GM12878 (cell line): Measurements from ENCODE around the gene ADGRB2. TPM values are rescaled to one million over a fixed set of nuclear protein-coding genes. Genes with fewer than 3 reads are reported as not detected.

Source experiments
- ATAC-seq: fragments of 200-7000 bp; cut with Tn5 transposase; 3 replicates; pipeline ENCODE4 v1.9.1; 2020; ENCODE audit warnings: mild to moderate bottlenecking, moderate library complexity
- BruUV-seq: library from RNA; stranded (reverse); fragments of 400-500 nt; replicated peaks from 2 replicates; lab custom pipeline; 2021; lab: Mats Ljungman, UMichigan
- CTCF ChIA-PET: fragments of 300-600 bp; sonication (Branson Sonifier 250); formaldehyde crosslinking; extraction: SDS; loops from one replicate; lab custom pipeline; 2021; ENCODE audit warnings: inconsistent platforms; lab: Yijun Ruan, JAX
- POLR2A ChIA-PET: fragments of 350-600 bp; formaldehyde crosslinking; extraction: SDS; loops from one replicate; lab custom pipeline; 2021; ENCODE audit warnings: inconsistent platforms; lab: Charles Lee
- RAD21 ChIA-PET: fragments of 300-600 bp; sonication (Branson Sonifier 250); formaldehyde crosslinking; loops from one replicate; lab custom pipeline; 2023; ENCODE audit warnings: antibody characterized with exemption; ENCODE audit not compliant: unreplicated experiment; lab: Charles Lee
- SMC1A ChIA-PET: fragments of 300-600 bp; sonication (Branson Sonifier 250); formaldehyde crosslinking; loops from one replicate; lab custom pipeline; 2023; ENCODE audit not compliant: unreplicated experiment, uncharacterized antibody; lab: Charles Lee
- DNase-seq: peaks from one replicate; pipeline ENCODE4 v3.0.0-alpha.2; 2011; ENCODE audit warnings: low read depth, low spot score
- FAIRE-seq: peaks from 3 replicates; lab custom pipeline; 2011; peaks lifted over from hg19 to GRCh38; lab: Jason Lieb, UNC
- H2AFZ ChIP-seq: 2 replicates; pipeline ENCODE4 v1.6.0; 2011; ENCODE audit warnings: low read depth, low read length, control low read depth; ENCODE audit not compliant: control insufficient read depth
- H3K27ac ChIP-seq: 2 replicates; pipeline ENCODE4 v1.5.1; 2011; ENCODE audit warnings: control low read depth; ENCODE audit not compliant: control insufficient read depth, insufficient read depth
- H3K27me3 ChIP-seq, 2 experiments: replicated peaks in 1 of 2; 2 replicates each; pipeline versions ENCODE4 v1.6.0 to v1.6.1; 2011; ENCODE audit warnings: low read length in 1 of 2; ENCODE audit not compliant: control insufficient read depth in 2 of 2, insufficient read depth in 2 of 2
- H3K36me3 ChIP-seq, 2 experiments: 2 replicates each; pipeline ENCODE4 v1.5.1; 2011; ENCODE audit warnings: low read length in 1 of 2; ENCODE audit not compliant: control insufficient read depth in 2 of 2, insufficient read depth in 2 of 2
- H3K4me1 ChIP-seq: 2 replicates; pipeline ENCODE4 v1.6.1; 2011; ENCODE audit warnings: mild to moderate bottlenecking, low read length, moderate library complexity, mixed read lengths; ENCODE audit not compliant: control insufficient read depth, insufficient read depth
- H3K4me2 ChIP-seq: 2 replicates; pipeline ENCODE4 v1.6.0; 2011; ENCODE audit warnings: control low read depth; ENCODE audit not compliant: control insufficient read depth, insufficient read depth
- H3K4me3 ChIP-seq: fragments of 200-600 bp; sonication (generic); 2 replicates; pipeline ENCODE4 v1.5.1; 2016
- H3K79me2 ChIP-seq: 2 replicates; pipeline ENCODE4 v1.6.0; 2011; ENCODE audit warnings: low read length; ENCODE audit not compliant: control insufficient read depth, insufficient read depth
- H3K9ac ChIP-seq: 2 replicates; pipeline ENCODE4 v1.8.0; 2011; ENCODE audit warnings: low read length, control low read depth, mixed read lengths; ENCODE audit not compliant: control insufficient read depth, insufficient read depth
- H3K9me3 ChIP-seq: replicated peaks from 3 replicates; pipeline ENCODE4 v1.5.1; 2011; ENCODE audit warnings: mild to moderate bottlenecking, low read length; ENCODE audit not compliant: control insufficient read depth, insufficient read depth
- H4K20me1 ChIP-seq: 2 replicates; pipeline ENCODE4 v1.6.0; 2011; ENCODE audit not compliant: control insufficient read depth, insufficient read depth
- DPF2 ChIP-seq: fragments of 450-650 bp; IDR thresholded peaks from 2 replicates; pipeline ENCODE4 v1.6.1; 2017; ENCODE audit warnings: mild to moderate bottlenecking
- EED ChIP-seq: sonication (generic); IDR thresholded peaks from 2 replicates; pipeline ENCODE4 v1.6.1; 2016; ENCODE audit warnings: antibody characterized with exemption, low read depth
- FOXK2 ChIP-seq: fragments of 450-650 bp; IDR thresholded peaks from 2 replicates; pipeline ENCODE4 v1.6.1; 2017; ENCODE audit warnings: mild to moderate bottlenecking, moderate library complexity
- IKZF1 ChIP-seq: fragments of 450-650 bp; conservative IDR thresholded peaks from 2 replicates; pipeline ENCODE4 v1.6.1; 2017; ENCODE audit warnings: antibody characterized with exemption, mild to moderate bottlenecking
- IKZF2 ChIP-seq, 2 experiments: fragments of 450-650 bp; IDR thresholded peaks; 2 replicates each; pipeline ENCODE4 v1.6.1; 2017; ENCODE audit warnings: mild to moderate bottlenecking in 2 of 2, moderate library complexity in 2 of 2
- NFIC ChIP-seq: IDR thresholded peaks from 2 replicates; pipeline ENCODE4 v1.6.1; 2012; ENCODE audit warnings: low read depth, mild to moderate bottlenecking, inconsistent platforms, low read length, moderate library complexity
- RBBP5 ChIP-seq: fragments of 200-600 bp; sonication (generic); conservative IDR thresholded peaks from 2 replicates; pipeline ENCODE4 v1.6.1; 2016
- TBL1XR1 ChIP-seq: IDR thresholded peaks from 2 replicates; pipeline ENCODE4 v1.6.1; 2012; ENCODE audit warnings: low read depth, low read length, improper control_type of control experiment
- ZNF207 ChIP-seq: fragments of 450-650 bp; IDR thresholded peaks from 2 replicates; pipeline ENCODE4 v1.6.1; 2014; ENCODE audit warnings: antibody characterized with exemption, mild to moderate bottlenecking, borderline replicate concordance
- WGBS: methylation state at CpG from one replicate; pipeline ENCODE4 v1.1.6; 2016; ENCODE audit warnings: low lambda C conversion rate; ENCODE audit not compliant: insufficient replicate concordance, insufficient coverage; ENCODE audit errors: missing lambda C conversion rate; 5-methylcytosine and 5-hydroxymethylcytosine counted together
- in situ Hi-C: fragments of 300-500 bp; cut with MboI; formaldehyde crosslinking; loops from 9 replicates; pipeline ENCODE4 v1.14.3; 2018; ENCODE audit warnings: mixed read lengths
- intact Hi-C: fragments of 100-400 bp; cut with micrococcal nuclease; formaldehyde crosslinking; loops from one replicate; pipeline ENCODE4 v1.14.2; 2022; ENCODE audit not compliant: unreplicated experiment
- polyA plus RNA-seq, 11 experiments: library from polyadenylated mRNA; depleted of rRNA in 4 of 11; unstranded in 6 of 11; stranded (reverse) in 5 of 11; fragments of >200 nt; fragmentation: Nextera tagmentation in 4 of 11; fragmentation: Illumina TruSeq in 1 of 11; extraction: Ambion mirVana in 4 of 11; extraction: Trizol in 1 of 11; gene quantifications; 1 replicate in 1 of 11; 2 replicates in 10 of 11; pipeline versions ENCODE4 v1.2.1 to v1.2.3, GENCODE V29; 2011 to 2016; ENCODE audit warnings: inconsistent platforms in 2 of 11, missing spikeins in 2 of 11, low read depth in 1 of 11
- total RNA-seq, 4 experiments: library from RNA; depleted of rRNA in 3 of 4; stranded (reverse); fragments of >200 nt in 3 of 4; fragmentation: Illumina TruSeq in 1 of 4; extraction: Trizol in 1 of 4; gene quantifications; 2 replicates each; pipeline versions ENCODE4 v1.2.1 to v1.2.3, GENCODE V29; 2013 to 2021
- TF ChIP-seq, protein P1 (sequence below): IDR thresholded peaks from 2 replicates; pipeline ENCODE4 v1.6.1; 2012; ENCODE audit warnings: low read length, inconsistent platforms
- TF ChIP-seq, protein P2 (sequence below): fragments of 450-650 bp; IDR thresholded peaks from 2 replicates; pipeline ENCODE4 v1.6.1; 2017; ENCODE audit warnings: mild to moderate bottlenecking
- TF ChIP-seq, protein P3 (sequence below): fragments of 450-650 bp; IDR thresholded peaks from 2 replicates; pipeline ENCODE4 v1.6.1; 2017; ENCODE audit warnings: borderline replicate concordance
- TF ChIP-seq, protein P4 (sequence below): IDR thresholded peaks from 2 replicates; pipeline ENCODE4 v1.6.1; 2012; ENCODE audit warnings: mild to moderate bottlenecking, low read depth, low read length
- TF ChIP-seq, protein P5 (sequence below): IDR thresholded peaks from 2 replicates; pipeline ENCODE4 v1.6.1; 2011; ENCODE audit warnings: mild to moderate bottlenecking, low read depth, low read length, moderate library complexity; ENCODE audit not compliant: insufficient replicate concordance

Gene ADGRB2
- total and polyA plus RNA-seq, 10 of the 15 experiments (the other 5 are each of a cell fraction or from before 2014, with no cell fraction given), result 0.11 to 0.33 (median 0.18) TPM; not detected in 4

DNA sequence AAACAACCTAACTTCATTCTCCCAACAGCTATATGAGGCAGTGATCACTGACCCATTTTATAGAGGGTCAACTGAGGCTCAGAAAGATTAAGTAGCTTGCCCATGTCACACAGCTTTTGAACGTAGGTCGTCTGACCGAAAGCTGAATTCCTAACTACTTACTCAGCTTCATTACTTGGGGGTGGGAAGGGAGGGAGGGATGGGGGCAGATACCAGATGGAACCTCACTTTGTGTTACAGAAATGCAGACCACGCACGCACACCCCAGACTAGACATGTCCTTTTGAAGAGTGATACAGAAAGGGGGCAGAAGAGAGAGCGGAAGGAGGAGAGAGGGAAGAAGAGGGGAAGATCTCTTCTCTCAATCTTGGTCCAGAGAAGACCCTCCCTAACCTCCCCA, 2.3 kb downstream of the ADGRB2 start:
- ATAC-seq, result no peak
- Histone ChIP-seq H3K27me3 (peaks cover 20 to 24% of the 10 kb centered on the region in 2 experiments), H3K36me3 (no peaks in the 10 kb centered on the region), H3K9ac (no peak overlapping the region), H3K4me2 (no peak overlapping the region), H3K27ac (no peak overlapping the region), H2AFZ (no peak overlapping the region), H3K79me2 (no peaks in the 10 kb centered on the region), H3K4me3 (no peak overlapping the region), H3K9me3 (no peaks in the 10 kb centered on the region), H4K20me1 (no peaks in the 10 kb centered on the region), H3K4me1 (peaks cover 8% of the 10 kb centered on the region)
- FAIRE-seq, result no peak
- intact Hi-C loops, result no loop called here
- POLR2A ChIA-PET, result interaction anchor here (0.6 kb wide), 1 partner anchor 58 kb away, joined by 3 read pairs; no protein-coding TSS in a partner anchor
- TF ChIP-seq, protein P1, sequence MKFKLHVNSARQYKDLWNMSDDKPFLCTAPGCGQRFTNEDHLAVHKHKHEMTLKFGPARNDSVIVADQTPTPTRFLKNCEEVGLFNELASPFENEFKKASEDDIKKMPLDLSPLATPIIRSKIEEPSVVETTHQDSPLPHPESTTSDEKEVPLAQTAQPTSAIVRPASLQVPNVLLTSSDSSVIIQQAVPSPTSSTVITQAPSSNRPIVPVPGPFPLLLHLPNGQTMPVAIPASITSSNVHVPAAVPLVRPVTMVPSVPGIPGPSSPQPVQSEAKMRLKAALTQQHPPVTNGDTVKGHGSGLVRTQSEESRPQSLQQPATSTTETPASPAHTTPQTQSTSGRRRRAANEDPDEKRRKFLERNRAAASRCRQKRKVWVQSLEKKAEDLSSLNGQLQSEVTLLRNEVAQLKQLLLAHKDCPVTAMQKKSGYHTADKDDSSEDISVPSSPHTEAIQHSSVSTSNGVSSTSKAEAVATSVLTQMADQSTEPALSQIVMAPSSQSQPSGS, result no peak
- TF ChIP-seq, protein P2, sequence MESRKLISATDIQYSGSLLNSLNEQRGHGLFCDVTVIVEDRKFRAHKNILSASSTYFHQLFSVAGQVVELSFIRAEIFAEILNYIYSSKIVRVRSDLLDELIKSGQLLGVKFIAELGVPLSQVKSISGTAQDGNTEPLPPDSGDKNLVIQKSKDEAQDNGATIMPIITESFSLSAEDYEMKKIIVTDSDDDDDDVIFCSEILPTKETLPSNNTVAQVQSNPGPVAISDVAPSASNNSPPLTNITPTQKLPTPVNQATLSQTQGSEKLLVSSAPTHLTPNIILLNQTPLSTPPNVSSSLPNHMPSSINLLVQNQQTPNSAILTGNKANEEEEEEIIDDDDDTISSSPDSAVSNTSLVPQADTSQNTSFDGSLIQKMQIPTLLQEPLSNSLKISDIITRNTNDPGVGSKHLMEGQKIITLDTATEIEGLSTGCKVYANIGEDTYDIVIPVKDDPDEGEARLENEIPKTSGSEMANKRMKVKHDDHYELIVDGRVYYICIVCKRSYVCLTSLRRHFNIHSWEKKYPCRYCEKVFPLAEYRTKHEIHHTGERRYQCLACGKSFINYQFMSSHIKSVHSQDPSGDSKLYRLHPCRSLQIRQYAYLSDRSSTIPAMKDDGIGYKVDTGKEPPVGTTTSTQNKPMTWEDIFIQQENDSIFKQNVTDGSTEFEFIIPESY, result no peak
- TF ChIP-seq, protein P3, sequence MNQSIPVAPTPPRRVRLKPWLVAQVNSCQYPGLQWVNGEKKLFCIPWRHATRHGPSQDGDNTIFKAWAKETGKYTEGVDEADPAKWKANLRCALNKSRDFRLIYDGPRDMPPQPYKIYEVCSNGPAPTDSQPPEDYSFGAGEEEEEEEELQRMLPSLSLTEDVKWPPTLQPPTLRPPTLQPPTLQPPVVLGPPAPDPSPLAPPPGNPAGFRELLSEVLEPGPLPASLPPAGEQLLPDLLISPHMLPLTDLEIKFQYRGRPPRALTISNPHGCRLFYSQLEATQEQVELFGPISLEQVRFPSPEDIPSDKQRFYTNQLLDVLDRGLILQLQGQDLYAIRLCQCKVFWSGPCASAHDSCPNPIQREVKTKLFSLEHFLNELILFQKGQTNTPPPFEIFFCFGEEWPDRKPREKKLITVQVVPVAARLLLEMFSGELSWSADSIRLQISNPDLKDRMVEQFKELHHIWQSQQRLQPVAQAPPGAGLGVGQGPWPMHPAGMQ, result no peak
- TF ChIP-seq FOXK2, result no peak
- TF ChIP-seq TBL1XR1, result no peak
- TF ChIP-seq NFIC, result no peak
- TF ChIP-seq, protein P4, sequence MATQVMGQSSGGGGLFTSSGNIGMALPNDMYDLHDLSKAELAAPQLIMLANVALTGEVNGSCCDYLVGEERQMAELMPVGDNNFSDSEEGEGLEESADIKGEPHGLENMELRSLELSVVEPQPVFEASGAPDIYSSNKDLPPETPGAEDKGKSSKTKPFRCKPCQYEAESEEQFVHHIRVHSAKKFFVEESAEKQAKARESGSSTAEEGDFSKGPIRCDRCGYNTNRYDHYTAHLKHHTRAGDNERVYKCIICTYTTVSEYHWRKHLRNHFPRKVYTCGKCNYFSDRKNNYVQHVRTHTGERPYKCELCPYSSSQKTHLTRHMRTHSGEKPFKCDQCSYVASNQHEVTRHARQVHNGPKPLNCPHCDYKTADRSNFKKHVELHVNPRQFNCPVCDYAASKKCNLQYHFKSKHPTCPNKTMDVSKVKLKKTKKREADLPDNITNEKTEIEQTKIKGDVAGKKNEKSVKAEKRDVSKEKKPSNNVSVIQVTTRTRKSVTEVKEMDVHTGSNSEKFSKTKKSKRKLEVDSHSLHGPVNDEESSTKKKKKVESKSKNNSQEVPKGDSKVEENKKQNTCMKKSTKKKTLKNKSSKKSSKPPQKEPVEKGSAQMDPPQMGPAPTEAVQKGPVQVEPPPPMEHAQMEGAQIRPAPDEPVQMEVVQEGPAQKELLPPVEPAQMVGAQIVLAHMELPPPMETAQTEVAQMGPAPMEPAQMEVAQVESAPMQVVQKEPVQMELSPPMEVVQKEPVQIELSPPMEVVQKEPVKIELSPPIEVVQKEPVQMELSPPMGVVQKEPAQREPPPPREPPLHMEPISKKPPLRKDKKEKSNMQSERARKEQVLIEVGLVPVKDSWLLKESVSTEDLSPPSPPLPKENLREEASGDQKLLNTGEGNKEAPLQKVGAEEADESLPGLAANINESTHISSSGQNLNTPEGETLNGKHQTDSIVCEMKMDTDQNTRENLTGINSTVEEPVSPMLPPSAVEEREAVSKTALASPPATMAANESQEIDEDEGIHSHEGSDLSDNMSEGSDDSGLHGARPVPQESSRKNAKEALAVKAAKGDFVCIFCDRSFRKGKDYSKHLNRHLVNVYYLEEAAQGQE, result no peak
- no peak for TF ChIP-seq RBBP5
- TF ChIP-seq, protein P5, sequence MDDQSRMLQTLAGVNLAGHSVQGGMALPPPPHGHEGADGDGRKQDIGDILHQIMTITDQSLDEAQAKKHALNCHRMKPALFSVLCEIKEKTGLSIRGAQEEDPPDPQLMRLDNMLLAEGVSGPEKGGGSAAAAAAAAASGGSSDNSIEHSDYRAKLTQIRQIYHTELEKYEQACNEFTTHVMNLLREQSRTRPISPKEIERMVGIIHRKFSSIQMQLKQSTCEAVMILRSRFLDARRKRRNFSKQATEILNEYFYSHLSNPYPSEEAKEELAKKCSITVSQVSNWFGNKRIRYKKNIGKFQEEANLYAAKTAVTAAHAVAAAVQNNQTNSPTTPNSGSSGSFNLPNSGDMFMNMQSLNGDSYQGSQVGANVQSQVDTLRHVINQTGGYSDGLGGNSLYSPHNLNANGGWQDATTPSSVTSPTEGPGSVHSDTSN, result no peak
- no peak for TF ChIP-seq ZNF207
- no peak for TF ChIP-seq DPF2
- TF ChIP-seq IKZF2 (IDR thresholded peaks at IDR 0.05), result no peak
- TF ChIP-seq IKZF1, result no peak
- no peak for TF ChIP-seq EED
- DNase-seq, result no peak
- CTCF ChIA-PET, result interaction anchor here (2.8 to 3.6 kb wide), 2 partner anchors 17 to 27 kb away, joined by 11 to 18 read pairs; no protein-coding TSS in a partner anchor
- in situ Hi-C loops, result no loop called here
- SMC1A ChIA-PET, result no interaction called here
- RAD21 ChIA-PET, result interaction anchor here (1.3 to 1.5 kb wide), 2 partner anchors 27 to 223 kb away, joined by 4 to 5 read pairs; no protein-coding TSS in a partner anchor
- BruUV-seq, result no TSS peak
- 90% methylated on average over 6 of the region's 6 CpGs for WGBS
